ENCODE measurements around the gene KRT80.
"Not testable (repeated sequence)": the region's sequence is repeated elsewhere in the genome, so short reads cannot be mapped to it uniquely, and the experiment has no call there.

KRT80 gene

DNA sequence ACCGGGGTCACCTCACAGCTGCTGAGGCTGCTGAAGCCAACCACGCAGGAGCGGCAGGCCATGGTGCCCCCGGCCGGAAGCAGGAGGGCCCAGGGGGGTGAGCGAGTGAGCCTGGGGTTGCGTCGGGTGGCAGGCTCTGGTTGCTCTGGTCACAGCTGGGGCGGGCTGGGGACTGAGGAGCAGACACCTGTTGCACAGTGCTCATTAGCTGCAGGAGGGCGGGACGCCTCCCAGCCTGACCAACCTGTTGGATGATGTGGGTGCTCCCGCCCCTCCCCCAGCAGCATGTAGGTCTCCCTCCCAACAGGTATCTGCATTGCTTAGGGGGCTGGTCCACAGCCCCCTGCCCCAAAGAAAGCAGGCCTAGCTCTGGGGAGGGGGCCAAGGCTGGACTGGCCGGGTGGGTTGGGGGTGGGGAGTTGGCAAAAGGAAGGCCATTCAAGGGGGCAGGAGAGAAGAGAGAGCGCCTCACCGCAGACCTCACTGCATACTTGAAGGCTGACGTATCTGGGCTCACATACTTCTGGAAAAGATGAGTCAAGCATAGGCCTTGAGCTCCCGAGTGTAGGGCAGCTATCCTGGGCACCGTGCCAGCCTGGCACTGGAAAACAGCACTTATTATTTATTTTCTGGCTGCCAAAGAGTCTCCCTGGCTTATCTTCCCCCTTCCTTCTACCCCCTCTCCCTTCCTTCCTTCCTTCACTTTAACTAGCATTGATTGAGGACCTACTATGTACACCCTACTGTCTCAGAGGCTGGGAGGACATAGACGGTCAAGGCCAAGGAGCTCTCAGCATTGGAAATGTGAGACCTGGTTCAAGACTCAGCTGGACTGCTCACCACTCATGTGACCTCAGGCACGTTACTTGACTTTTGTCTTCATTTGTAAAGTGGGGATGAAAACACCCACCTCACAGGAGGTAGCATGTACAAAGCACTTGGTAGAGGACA lies at the start of gene KRT80:
Gene KRT80, minus strand, starts transcription at position 174 of the 951 bp plus-strand sequence. Its CDS starts 112 bp downstream, at position 62.
- DNase-seq = no peak

DNA sequence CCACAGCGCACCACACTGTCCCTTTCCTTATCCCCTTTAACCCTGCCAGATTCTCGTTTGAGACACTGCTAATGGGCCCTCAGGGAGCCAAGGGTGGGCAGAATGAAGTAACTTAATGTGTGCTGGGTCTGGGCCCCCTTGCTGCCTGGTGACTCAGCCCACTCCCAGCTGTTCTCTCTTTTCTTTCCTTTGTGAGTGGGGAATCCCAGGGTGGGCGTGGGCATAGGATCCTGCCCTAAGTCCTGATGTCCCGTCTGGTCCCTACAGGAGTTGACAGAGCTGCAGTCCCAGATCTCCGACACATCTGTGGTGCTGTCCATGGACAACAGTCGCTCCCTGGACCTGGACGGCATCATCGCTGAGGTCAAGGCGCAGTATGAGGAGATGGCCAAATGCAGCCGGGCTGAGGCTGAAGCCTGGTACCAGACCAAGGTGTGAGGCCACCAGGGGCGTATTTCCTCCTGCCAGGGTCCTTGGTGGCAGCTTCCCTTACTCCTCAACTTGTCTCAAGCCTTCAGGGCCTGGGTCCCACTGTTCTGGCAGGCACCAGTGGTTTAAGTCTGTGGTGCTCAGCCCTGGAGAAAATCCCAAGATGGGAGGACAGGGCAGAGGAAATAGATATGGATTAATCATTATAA lies 49.5 kb upstream of the KRT80 start:
- no peak for DNase-seq

DNA sequence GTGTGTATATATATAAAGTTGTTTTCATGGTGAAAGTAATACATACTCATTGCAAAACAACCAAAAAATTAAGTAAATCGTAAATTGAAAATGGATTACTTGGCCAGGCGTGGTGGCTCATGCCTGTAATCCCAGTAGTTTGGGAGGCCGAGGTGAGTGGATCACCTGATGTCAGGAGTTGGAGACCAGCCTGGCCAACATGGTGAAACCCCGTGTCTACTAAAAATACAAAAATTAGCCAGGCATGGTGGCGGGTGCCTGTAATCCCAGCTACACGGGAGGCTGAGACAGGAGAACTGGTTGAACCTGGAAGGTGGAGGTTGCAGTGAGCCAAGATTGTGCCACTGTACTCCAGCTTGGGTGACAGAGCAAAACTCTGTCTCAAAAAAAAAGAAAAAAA lies 48.4 kb upstream of the KRT80 start:
- DNase-seq = not testable (repeated sequence)

DNA sequence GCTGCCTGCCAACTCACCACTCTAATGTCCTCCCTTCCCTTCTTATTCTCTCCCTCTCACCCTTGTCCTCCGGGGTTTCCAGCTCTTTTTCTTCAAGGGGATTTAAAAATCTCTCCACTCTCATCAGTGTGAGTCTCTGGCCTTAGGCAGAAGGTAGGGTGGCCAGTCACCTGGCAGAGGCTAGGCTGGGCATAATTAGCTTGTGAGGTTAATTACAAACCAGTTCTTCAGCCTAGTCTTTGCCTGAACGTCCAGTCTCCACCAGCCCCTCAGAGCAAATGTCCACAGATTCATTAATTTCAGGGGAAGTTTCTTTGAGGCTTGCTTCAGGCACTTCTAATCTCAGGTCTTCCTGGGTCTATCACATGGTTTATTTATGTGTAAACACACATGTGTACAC lies 48.0 kb upstream of the KRT80 start:
- no peak for DNase-seq

DNA sequence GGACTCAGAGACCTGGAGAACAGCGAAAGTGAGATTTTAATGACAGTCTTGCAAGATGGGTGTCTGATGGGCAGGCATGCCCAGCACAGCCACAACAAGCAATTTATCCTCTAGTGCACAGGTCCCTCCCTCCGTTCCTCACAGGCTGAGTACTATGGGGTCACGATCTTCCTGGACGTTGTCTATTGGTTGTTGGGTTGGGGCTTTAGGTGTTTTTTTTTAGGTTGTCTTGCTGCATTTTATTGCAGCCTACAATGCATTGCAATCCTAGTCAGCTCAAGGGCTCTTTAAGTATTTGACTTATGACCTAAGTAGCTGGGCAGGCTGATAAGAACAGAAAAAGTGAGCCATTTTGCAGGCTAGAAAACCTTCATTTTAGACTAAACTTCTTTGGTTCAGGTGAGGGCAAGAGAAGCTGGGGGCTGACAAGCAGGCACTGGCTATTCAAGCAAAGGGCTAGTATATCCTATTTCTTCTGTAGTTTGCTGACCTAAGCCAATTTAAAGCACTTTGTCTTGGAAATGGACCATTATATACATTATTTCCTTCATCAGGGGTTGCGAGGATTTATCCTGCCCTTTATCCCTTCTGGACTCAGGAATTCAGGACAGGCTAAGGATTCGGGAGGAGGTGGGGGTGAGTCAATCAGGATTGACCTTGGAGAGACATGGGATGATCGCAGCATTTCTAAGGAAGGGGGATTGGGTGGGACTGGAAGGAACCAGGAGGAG lies 47.3 kb upstream of the KRT80 start:
- no peak for DNase-seq

DNA sequence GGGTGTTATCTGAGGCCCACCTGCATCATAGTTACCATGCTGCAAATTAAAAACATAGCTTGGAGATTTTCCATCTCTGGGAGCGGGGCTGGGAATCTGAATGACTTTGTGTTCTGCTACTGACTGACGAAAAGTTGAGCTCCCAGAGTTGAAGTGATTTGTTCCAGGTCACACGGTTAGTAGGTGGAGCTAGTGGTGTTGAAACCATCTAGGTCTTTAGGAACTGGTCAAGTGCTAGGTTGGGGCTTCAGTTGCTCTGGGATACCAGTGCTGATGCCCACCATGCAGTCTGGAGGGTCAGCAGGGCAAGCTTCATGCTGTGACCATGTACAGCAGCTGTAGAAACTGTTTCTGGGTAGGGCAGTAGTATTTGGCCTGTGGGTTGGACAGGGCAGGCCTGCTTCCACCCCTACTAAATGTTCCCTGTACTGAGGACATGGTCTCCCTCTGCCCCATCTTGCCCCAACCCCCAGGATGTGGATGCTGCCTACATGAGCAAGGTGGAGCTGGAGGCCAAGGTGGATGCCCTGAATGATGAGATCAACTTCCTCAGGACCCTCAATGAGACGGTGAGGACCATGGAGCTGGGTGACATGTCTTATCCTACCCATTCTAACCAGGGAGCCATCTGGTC lies 46.5 kb upstream of the KRT80 start:
- no peak for DNase-seq

DNA sequence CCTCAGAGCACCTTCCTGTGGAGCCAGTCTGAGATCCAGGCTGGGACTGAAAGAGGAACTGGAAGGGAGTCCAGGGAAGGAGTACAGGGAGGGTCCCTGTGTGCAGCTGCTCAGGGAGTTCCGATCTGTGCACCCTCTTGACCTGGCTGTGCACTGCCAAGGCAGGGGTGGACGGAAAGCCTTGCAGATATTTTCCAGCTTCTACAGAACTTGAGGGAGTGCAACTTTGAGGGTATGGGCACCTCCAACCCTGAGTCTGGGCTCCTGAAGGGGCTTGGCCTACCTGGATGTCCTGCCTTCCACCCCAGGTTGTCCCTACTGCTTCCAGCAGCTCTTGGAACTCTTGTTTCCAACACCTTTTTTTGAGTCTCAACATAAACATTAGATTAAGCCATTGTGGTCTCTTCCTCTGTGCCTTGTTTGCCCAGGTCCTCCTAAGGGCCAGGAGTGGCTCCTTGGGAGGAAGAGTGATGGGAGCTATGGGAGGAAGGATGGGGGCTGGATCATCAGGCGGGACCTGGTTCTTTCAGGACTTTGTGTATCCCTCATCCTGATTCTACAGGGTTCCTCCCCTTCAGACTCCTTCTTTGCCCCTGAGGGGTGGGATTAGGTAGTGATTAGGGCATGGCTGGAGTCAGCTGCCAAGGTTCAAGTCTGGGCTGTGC lies 44.7 kb upstream of the KRT80 start:
- DNase-seq = no peak

DNA sequence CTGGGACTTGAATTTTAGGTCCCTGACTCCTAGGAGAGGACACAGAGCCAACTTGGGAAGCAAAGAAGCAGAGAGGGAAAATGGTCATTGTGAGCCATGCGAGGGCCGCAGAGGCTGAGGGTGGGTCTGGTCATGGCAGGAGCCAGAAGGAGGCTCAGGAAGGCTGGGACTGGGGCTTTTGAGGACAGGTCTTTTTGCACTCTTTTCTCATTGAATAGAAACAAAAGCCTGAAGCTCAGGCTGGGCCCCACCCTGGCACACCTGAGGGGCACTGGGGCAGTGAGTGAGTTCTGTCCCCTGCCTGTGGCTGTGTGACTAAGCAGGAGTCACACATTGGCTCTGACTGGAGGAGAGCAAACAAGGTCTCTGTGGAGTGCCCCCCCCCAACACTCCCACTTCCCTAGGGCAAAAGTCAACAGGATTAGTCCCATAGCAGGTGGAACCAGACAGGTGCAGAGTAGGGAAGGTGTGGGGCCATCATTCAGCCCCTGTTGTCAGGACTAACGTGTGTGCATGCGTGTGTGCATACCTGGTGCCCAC lies 44.1 kb upstream of the KRT80 start:
- DNase-seq = no peak

DNA sequence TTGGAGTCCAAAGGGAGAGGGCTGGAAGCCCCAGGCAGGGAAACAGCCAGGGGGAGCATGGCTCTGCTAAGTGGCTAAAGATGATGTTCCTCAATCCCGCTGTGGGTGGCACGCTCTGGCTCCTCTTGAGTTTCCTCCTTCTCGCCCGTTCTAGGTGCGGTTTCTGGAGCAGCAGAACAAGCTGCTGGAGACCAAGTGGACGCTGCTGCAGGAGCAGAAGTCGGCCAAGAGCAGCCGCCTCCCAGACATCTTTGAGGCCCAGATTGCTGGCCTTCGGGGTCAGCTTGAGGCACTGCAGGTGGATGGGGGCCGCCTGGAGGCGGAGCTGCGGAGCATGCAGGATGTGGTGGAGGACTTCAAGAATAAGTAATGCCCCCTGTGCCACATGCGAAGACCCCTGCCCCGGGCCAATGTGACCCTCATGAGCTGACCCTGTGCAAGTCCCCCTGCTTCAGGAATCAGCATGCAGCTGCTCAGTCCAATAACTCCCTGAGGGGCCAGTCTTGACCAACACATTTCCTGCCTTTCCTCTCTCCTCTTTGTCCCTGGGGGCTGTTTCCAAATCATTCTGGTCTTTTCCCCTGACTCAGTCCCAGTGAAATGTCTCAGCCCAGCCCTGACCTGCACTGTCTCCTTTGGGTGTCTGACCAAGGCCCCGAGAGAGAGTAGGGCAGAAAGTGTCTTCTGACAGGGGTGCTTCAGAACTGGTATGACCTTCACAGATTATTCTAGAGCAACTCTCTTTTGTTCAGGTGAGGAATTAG lies 43.4 kb upstream of the KRT80 start:
- DNase-seq = no peak

DNA sequence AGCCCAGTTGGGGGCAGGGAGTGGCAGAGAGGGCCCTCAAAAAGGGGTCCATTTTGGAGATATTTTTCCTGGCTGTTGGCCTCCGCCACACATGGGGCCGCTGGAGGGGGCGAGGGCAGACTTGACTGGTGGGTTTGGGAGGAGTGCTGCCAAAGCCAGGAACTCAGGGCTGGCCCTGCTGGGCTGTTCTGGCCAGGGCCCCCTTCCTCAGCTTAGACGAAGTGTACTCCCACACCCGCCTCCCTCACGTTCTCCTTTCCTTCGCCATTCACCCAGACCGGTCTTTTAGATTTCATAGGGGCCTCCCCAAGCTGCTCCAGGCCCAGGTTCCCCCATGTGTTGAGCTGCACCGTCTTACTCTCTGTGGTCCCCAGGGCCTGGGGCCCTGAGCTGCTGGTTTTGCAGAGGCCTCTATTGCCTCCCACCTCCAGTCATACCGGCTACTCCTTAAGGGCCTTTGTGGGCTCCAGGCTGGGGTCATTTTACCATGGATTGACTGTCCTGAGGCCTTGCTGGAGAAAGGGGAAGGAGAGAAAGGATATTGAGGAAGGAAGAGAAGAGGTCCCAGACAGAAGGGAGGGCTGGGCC lies 42.5 kb upstream of the KRT80 start:
- DNase-seq = no peak

DNA sequence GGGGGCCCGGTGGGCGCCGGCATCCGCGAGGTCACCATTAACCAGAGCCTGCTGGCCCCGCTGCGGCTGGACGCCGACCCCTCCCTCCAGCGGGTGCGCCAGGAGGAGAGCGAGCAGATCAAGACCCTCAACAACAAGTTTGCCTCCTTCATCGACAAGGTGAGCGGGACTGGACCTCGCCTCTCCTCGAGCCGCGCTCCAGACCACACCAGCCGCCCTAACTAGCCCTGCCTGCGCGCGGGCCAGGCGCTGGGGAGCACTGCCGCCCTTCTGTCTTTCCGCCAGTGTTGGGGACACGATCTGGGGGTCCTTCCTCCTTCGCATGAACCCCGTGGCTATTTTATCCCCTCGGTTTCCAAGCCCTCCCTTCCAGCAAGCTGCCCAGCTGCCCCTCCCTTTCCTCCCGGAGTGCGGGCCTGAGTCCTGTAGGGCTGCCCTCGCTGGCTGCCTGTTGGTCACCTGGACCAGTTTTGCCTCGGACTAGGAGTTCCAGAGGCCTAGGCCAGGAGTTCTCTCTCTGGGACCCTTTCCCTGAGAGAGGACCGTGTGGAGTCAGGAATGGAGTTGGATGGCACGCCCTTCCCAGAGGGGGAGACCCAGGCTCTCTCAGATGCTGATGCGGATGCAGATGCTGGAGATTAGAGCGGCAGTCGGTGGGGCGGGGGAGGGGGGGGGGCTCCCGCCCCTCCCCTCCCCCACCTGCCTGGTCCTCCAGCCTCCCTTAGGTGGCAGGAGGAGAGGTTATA lies 41.8 kb upstream of the KRT80 start:
- no peak for DNase-seq

DNA sequence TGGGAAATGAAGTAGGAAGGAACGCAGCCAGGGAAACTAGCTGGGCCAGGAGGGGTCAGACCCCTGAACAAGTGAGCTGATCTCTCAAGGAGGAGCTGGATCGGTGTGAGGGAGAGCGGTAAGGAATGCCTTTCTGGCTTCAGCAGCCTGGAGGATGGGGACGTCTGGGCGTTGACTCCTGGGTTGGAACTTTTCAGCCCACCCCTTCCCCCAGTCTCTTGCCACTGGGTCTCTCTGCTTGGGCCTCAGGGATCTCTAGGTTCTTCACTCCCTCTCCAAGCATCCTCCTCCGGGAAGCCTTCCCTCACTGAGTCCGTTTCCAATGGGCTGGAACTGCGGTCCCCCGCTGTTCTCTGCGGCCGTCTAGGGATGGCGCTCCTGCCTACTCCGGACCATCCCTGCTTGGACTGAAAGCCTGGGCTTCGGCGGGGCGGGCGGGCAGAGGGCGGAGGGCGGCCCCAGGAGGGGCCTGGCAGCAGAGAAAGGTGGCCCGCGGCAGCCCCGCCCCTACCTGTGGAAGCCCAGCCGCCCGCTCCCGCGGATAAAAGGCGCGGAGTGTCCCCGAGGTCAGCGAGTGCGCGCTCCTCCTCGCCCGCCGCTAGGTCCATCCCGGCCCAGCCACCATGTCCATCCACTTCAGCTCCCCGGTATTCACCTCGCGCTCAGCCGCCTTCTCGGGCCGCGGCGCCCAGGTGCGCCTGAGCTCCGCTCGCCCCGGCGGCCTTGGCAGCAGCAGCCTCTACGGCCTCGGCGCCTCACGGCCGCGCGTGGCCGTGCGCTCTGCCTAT lies 41.1 kb upstream of the KRT80 start, which contains the start of gene KRT7:
Gene KRT7, plus strand, starts transcription at position 570 of the 788 bp plus-strand sequence. Its CDS starts 54 bp downstream, at position 624.
- no peak for DNase-seq

DNA sequence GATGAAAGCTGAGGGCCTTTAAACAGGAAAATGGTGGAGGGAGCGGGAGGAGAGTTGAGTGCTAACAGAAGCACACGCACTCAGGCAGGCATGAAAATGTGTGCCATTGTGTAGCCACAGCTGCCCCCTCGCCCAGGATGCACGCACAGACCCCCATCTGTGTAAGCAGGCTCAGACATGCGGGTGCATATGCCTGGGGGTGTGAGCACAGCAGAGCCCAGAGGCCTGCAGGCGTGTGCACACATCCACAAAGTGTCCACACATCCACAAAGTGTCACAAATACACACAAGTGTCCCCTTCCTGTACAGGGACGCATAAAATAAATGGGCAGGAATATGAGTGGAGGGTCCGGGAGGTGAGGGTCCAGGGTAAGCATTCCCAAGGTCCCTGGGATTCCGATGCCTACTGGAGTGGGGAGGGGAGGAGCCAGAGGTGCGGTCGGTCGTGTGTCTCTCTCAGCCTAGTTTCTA lies 40.4 kb upstream of the KRT80 start:
- no peak for DNase-seq

DNA sequence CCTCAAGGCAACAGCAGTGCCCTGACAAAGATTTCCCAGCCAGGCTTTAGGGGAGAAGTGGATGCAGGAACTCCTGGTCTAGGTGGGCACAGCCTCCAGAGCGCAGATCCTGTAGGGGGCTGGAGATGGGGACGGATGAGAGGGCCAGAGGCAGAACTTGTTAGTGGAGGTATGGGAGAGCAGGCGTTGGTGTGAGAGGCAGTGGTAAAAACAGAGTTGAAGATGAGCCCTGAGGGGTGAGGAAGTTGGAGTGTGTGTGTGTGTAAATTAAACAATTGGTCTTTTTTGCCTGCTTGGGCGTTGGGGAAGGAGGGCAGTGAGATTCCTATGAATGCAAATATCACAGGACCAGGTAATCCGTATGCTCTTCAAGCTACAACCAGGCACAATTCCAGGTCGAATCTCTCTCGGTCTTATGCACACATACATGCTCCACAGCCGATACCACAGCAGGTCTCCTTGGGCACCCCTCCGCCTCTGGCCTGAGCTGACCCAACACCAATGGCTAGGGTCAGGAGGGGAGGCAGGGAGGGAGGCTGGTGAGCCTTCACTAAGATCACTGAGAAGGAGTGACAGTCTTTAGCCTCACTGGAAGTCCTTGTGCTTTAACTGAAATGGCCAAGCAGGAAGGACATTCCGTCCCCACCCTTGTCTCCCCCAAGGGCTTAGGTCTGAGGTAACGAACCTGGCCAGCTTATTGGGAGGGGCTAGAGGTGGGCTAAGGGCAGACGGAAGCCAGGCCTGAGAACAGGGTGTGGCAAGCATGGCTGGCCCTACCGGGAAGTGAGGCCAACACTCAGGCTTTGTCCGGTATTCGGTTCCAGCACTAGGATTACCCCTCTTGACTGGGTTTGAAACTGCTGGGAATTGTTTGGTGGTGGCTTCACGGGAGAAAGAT lies 39.7 kb upstream of the KRT80 start:
- no peak for DNase-seq

DNA sequence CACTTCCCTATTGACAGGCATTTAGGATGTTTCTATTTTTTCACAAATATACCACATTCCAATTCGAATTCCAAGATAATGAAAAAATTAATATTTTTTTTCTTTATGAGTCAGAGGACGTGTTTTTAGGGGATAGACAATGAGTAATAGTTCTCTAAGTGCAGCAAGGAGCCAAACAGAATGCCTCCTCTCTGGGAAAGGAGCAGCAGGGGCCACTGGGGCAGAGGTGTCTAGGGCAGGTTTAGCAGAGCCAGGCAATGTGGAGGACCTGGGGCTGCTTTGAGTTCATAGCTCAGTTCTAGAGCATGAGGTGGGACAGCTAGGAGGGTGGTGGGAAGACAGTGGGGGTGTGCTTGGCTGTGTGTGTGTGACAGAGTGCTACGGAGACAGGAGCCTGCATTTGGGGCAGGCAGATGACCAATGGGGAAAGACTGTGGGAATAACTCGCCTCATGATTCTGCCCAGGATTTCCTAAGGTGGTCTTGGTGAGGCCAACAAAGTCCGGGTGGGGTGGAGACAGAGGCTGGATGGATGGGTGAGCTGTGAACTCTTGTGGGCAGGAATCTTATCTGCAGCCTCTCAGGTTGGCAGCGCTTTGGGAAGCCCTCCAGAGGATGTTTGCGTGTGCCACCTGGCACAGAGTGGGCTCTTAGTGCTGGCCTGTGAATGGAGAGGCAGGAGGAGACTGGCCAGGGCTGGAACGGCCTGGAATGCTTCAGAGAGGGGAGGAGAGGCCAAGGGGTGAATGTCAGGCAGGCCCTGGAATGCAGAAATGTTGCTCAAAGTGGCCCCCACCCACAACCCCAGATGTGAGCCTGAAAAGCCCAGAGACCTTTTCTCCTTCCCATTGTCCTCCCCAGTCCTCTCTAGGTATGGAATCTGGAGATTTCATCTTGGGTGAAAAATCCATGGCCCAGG lies 38.8 kb upstream of the KRT80 start:
- DNase-seq = no peak

DNA sequence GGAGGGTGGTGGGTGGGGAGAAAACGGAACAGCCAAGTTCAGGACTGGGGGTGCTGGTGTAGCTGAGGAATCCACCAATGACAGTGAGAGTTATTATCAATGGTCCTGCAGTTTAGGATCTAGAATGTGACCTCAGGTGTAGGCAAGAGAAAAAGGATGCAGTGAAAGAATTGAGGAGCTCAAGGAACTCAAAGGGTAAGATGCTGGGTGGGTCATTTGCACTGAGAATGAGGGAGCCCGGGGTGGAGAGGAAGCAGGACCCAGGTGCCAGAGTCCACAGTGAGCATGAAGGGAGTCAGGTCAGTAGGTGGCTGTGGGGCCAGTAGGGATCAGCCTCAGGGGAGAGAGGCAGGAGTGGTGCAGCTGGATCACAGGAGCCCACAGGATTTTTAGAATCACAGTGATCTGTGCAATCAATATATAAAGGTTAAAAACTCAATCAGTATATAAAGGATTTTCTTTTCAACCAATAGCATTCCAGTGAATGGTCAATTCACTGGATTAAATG lies 38.1 kb upstream of the KRT80 start:
- no peak for DNase-seq

DNA sequence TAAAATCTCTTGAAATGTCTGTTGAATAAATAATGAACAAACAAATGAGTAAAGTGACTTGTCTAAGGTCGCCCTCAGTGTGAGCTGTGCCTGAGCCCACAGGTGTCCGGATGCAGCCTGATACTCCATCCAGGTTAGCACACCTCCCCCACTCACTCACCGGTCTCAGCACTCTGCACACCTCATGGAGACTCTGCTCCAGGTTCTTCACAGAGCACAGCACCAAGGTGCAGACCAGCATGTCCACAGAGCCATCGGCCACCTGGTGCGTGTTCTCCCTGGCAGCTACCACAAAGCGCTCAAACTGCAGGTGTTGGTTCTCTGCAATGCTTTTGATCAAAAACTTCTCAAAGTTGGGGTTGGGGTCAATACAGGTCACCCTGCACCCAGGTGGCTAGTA lies 37.1 kb upstream of the KRT80 start:
- no peak for DNase-seq
